H9 (cell line): ENCODE data around the gene TUBG1. TPM values are rescaled to one million over a fixed set of nuclear protein-coding genes. Genes with fewer than 3 reads are reported as not detected.

ENCODE experiments used
- DNase-seq: peaks from one replicate; pipeline ENCODE4 v3.0.0-alpha.2; 2017
- H2AFZ ChIP-seq: one replicate; pipeline ENCODE4 v1.6.1; 2013; ENCODE audit warnings: mild to moderate bottlenecking, low read length, control low read depth, moderate library complexity
- H2AK5ac ChIP-seq: 2 replicates; pipeline ENCODE4 v1.6.1; 2013; ENCODE audit warnings: low read length, control low read depth, mixed read lengths; ENCODE audit not compliant: insufficient read length
- H2BK120ac ChIP-seq: one replicate; pipeline ENCODE4 v1.6.1; 2013; ENCODE audit warnings: low read depth, mild to moderate bottlenecking, low read length, control low read depth, inconsistent platforms; ENCODE audit not compliant: poor library complexity, severe bottlenecking
- H2BK12ac ChIP-seq: 2 replicates; pipeline ENCODE4 v1.6.1; 2013; ENCODE audit warnings: low read length, control low read depth, mixed read lengths, low read depth; ENCODE audit not compliant: insufficient read length
- H2BK15ac ChIP-seq: 2 replicates; pipeline ENCODE4 v1.6.1; 2013; ENCODE audit warnings: low read depth, low read length, control low read depth
- H2BK20ac ChIP-seq: one replicate; pipeline ENCODE4 v1.6.1; 2013; ENCODE audit warnings: low read depth, mild to moderate bottlenecking, low read length, control low read depth, inconsistent platforms; ENCODE audit not compliant: poor library complexity, severe bottlenecking
- H2BK5ac ChIP-seq: 2 replicates; pipeline ENCODE4 v1.6.1; 2013; ENCODE audit warnings: low read length, control low read depth, mixed read lengths; ENCODE audit not compliant: insufficient read length
- H3K14ac ChIP-seq: 2 replicates; pipeline ENCODE4 v1.6.1; 2013; ENCODE audit warnings: low read length, control low read depth; ENCODE audit not compliant: insufficient read depth
- H3K18ac ChIP-seq: 2 replicates; pipeline ENCODE4 v1.6.1; 2013; ENCODE audit warnings: low read depth, mild to moderate bottlenecking, mixed read lengths, low read length, control low read depth; ENCODE audit not compliant: insufficient read length
- H3K23ac ChIP-seq: 2 replicates; pipeline ENCODE4 v1.6.1; 2013; ENCODE audit warnings: low read length, control low read depth, mixed read lengths, low read depth; ENCODE audit not compliant: insufficient read length
- H3K23me2 ChIP-seq: 2 replicates; pipeline ENCODE4 v1.6.1; 2013; ENCODE audit warnings: low read depth, mild to moderate bottlenecking, mixed read lengths, low read length, control low read depth; ENCODE audit not compliant: insufficient read length, poor library complexity, severe bottlenecking
- H3K27ac ChIP-seq: 2 replicates; pipeline ENCODE4 v1.5.1; 2013; ENCODE audit warnings: low read length, control low read depth, mixed read lengths, low read depth; ENCODE audit not compliant: insufficient read length
- H3K27me3 ChIP-seq: 2 replicates; pipeline ENCODE4 v1.6.1; 2013; ENCODE audit warnings: low read length, control low read depth, inconsistent platforms; ENCODE audit not compliant: insufficient read depth
- H3K4ac ChIP-seq: 2 replicates; pipeline ENCODE4 v1.6.1; 2013; ENCODE audit warnings: low read depth, mild to moderate bottlenecking, control low read depth, inconsistent platforms, low read length, moderate library complexity
- H3K4me1 ChIP-seq: 2 replicates; pipeline ENCODE4 v1.6.1; 2013; ENCODE audit warnings: low read length, control low read depth, inconsistent platforms; ENCODE audit not compliant: insufficient read depth
- H3K4me2 ChIP-seq: 2 replicates; pipeline ENCODE4 v1.6.1; 2013; ENCODE audit warnings: low read length, control low read depth, mixed read lengths; ENCODE audit not compliant: insufficient read length, insufficient read depth
- H3K56ac ChIP-seq: 2 replicates; pipeline ENCODE4 v1.6.1; 2013; ENCODE audit warnings: low read depth, mild to moderate bottlenecking, mixed read lengths, low read length, control low read depth; ENCODE audit not compliant: insufficient read length
- H3K79me1 ChIP-seq: 2 replicates; pipeline ENCODE4 v1.6.1; 2013; ENCODE audit warnings: low read depth, mild to moderate bottlenecking, moderate library complexity, low read length, control low read depth, inconsistent platforms; ENCODE audit not compliant: insufficient read depth, poor library complexity, severe bottlenecking
- H3K79me2 ChIP-seq: 2 replicates; pipeline ENCODE4 v1.6.1; 2013; ENCODE audit warnings: low read length, control low read depth, inconsistent platforms; ENCODE audit not compliant: insufficient read depth
- H3K9ac ChIP-seq: 2 replicates; pipeline ENCODE4 v1.6.1; 2013; ENCODE audit warnings: low read length, control low read depth, mixed read lengths; ENCODE audit not compliant: insufficient read length; ENCODE audit errors: extremely low read depth
- H3K9me3 ChIP-seq: one replicate; pipeline ENCODE4 v1.6.1; 2013; ENCODE audit warnings: low read depth, low read length, inconsistent platforms; ENCODE audit not compliant: control insufficient read depth
- H3T11ph ChIP-seq: one replicate; pipeline ENCODE4 v1.6.1; 2013; ENCODE audit warnings: mild to moderate bottlenecking, low read length, control low read depth, inconsistent platforms
- H4K20me1 ChIP-seq: one replicate; pipeline ENCODE4 v1.6.1; 2013; ENCODE audit not compliant: control insufficient read depth, insufficient read length, insufficient read depth
- H4K5ac ChIP-seq: 2 replicates; pipeline ENCODE4 v1.6.1; 2013; ENCODE audit warnings: low read depth, mild to moderate bottlenecking, mixed read lengths, low read length, control low read depth; ENCODE audit not compliant: insufficient read length
- H4K8ac ChIP-seq: replicated peaks from 2 replicates; pipeline ENCODE4 v1.6.1; 2013; ENCODE audit warnings: low read length, control low read depth, mixed read lengths, low read depth; ENCODE audit not compliant: insufficient read length
- H4K91ac ChIP-seq: 2 replicates; pipeline ENCODE4 v1.6.1; 2013; ENCODE audit warnings: low read depth, mild to moderate bottlenecking, moderate library complexity, mixed read lengths, low read length, control low read depth; ENCODE audit not compliant: insufficient read length
- H3K27ac Mint-ChIP-seq, 3 experiments: 2 replicates in 2 of 3; 3 replicates in 1 of 3; pipeline ENCODE4 v1.8.0; 2020 to 2021; ENCODE audit warnings: mixed read lengths in 3 of 3, mild to moderate bottlenecking in 1 of 3, moderate library complexity in 1 of 3
- H3K27me3 Mint-ChIP-seq: 2 replicates; pipeline ENCODE4 v1.8.0; 2021; ENCODE audit warnings: low read depth, mild to moderate bottlenecking, moderate library complexity, mixed read lengths
- H3K36me3 Mint-ChIP-seq, 3 experiments: 2 replicates in 2 of 3; 3 replicates in 1 of 3; pipeline ENCODE4 v1.8.0; 2020 to 2021; ENCODE audit warnings: low read depth in 3 of 3, mixed read lengths in 3 of 3; ENCODE audit not compliant: insufficient read depth in 1 of 3
- H3K4me1 Mint-ChIP-seq, 2 experiments: 2 replicates each; pipeline ENCODE4 v1.8.0; 2020; ENCODE audit warnings: mixed read lengths in 2 of 2
- H3K4me3 Mint-ChIP-seq, 2 experiments: 2 replicates in 1 of 2; 3 replicates in 1 of 2; pipeline ENCODE4 v1.8.0; 2020 to 2021; ENCODE audit warnings: mild to moderate bottlenecking in 2 of 2, mixed read lengths in 2 of 2, moderate library complexity in 1 of 2
- H3K9me3 Mint-ChIP-seq, 2 experiments: 2 replicates in 1 of 2; 3 replicates in 1 of 2; pipeline ENCODE4 v1.8.0; 2020; ENCODE audit warnings: mild to moderate bottlenecking in 2 of 2, mixed read lengths in 2 of 2, moderate library complexity in 1 of 2
- CTCF ChIP-seq: fragments of 200-600 bp; sonication (generic); conservative IDR thresholded peaks from 3 replicates; pipeline ENCODE4 v1.8.0; 2021; ENCODE audit warnings: antibody characterized with exemption, mild to moderate bottlenecking
- WGBS: extraction: QIAGEN DNeasy Blood & Tissue Kit; methylation state at CpG from one replicate; pipeline ENCODE4 v1.1.7; 2013; ENCODE audit warnings: missing lambda C conversion rate, low lambda C conversion rate, mixed read lengths; ENCODE audit not compliant: insufficient read length; ENCODE audit errors: extremely low coverage; 5-methylcytosine and 5-hydroxymethylcytosine counted together
- total RNA-seq: library from RNA; stranded (reverse); gene quantifications from 2 replicates; pipeline ENCODE4 v1.2.1, GENCODE V29; 2021

TUBG1 gene
- total RNA-seq, 1 experiment from 2014 or later, result 122 TPM

DNA sequence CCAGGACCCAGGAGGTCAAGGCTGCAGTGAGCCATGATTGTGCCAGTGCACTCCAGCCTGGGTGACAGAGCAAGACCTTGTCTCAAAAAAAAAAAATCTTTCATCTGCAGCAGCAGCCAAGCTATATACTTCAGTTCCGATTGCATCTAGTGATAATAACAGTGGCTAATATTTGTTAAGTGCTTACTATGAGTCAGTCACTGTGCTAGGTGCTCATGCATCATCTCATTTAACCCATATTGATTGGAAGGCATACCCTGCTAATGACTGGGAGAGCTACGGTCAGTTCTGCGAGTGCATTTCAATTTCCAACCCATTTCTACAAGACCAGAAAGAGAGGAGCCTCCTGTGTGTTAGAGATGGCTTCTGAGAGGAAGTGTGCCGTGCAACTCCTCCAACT lies 41.9 kb downstream of the TUBG1 start:
- no peak overlapping the region for H3K23ac ChIP-seq
- no peak overlapping the region for H2BK5ac ChIP-seq
- H3K27ac Mint-ChIP-seq, result no peak overlapping the region
- H3K23me2 ChIP-seq, result peaks cover 10% of the 10 kb centered on the region
- H2AK5ac ChIP-seq, result no peak overlapping the region
- H2AFZ ChIP-seq, result no peak overlapping the region
- H4K5ac ChIP-seq, result no peak overlapping the region
- H4K20me1 ChIP-seq, result no peaks in the 10 kb centered on the region
- no peak overlapping the region for H2BK12ac ChIP-seq
- no peaks in the 10 kb centered on the region; a peak in 1 of 5 replicates for H3K9me3 Mint-ChIP-seq
- no peak overlapping the region for H3K9ac ChIP-seq
- H3K4me1 ChIP-seq, result no peaks in the 10 kb centered on the region
- no peak overlapping the region for H3K14ac ChIP-seq
- H3K9me3 ChIP-seq, result no peaks in the 10 kb centered on the region
- no peak overlapping the region for H2BK120ac ChIP-seq
- no CpG with 5 or more reads among the region's 4 CpGs for WGBS
- H3K4me3 Mint-ChIP-seq, result no peak overlapping the region
- no peak overlapping the region for H3K27ac ChIP-seq
- no peaks in the 10 kb centered on the region for H3K79me2 ChIP-seq
- no peak overlapping the region for H3K4ac ChIP-seq
- no peak overlapping the region for H2BK20ac ChIP-seq
- no peak for TF ChIP-seq CTCF
- H3K27me3 Mint-ChIP-seq, result peaks cover 7% of the 10 kb centered on the region
- H3T11ph ChIP-seq, result no peak overlapping the region
- DNase-seq, result no peak
- no peak overlapping the region for H3K4me2 ChIP-seq
- H4K91ac ChIP-seq, result no peak overlapping the region
- H3K27me3 ChIP-seq, result no peaks in the 10 kb centered on the region
- no peak overlapping the region for H2BK15ac ChIP-seq
- no peak overlapping the region for H3K56ac ChIP-seq
- H3K18ac ChIP-seq, result no peak overlapping the region
- no peaks in the 10 kb centered on the region for H3K79me1 ChIP-seq
- H3K4me1 Mint-ChIP-seq, result peaks cover 10 to 12% of the 10 kb centered on the region in 2 experiments
- no peak overlapping the region for H4K8ac ChIP-seq
- no peaks in the 10 kb centered on the region for H3K36me3 Mint-ChIP-seq
